GM20000 (cell line): ENCODE measurements around the gene RPS15.

Experiments
- DNase-seq: peaks from one replicate; pipeline ENCODE4 v3.0.0; 2012; ENCODE audit warnings: low spot score
- CTCF ChIP-seq: IDR thresholded peaks from 2 replicates; pipeline ENCODE4 v1.5.1; 2012; ENCODE audit warnings: mild to moderate bottlenecking, control low read depth; ENCODE audit errors: extremely low read depth, missing control alignments

Gene RPS15

GRCh38 chr19:1478934-1479707, 40.9 kb downstream of the RPS15 start, which contains the start of gene C19orf25:
TSS of gene C19orf25 (minus strand) at chr19:1479215. CDS start at chr19:1478903, 312 bp downstream.
- peak; percentile 99 for DNase-seq
- no peak for TF ChIP-seq CTCF

GRCh38 chr19:1481224-1481892, 43.2 kb downstream of the RPS15 start:
- DNase-seq = no peak
- no peak for TF ChIP-seq CTCF

- DNase-seq = no peak
- no peak for TF ChIP-seq CTCF
Measured at GRCh38 chr19:1481893-1482360, 43.7 kb downstream of the RPS15 start.

GRCh38 chr19:1482361-1483130, 44.4 kb downstream of the RPS15 start:
- no peak for TF ChIP-seq CTCF
- no peak for DNase-seq

GRCh38 chr19:1483131-1483978, 45.2 kb downstream of the RPS15 start:
- no peak for DNase-seq
- TF ChIP-seq CTCF = no peak

GRCh38 chr19:1483979-1484428, 45.8 kb downstream of the RPS15 start:
- DNase-seq = no peak
- no peak for TF ChIP-seq CTCF
